H7 (cell line): ENCODE measurements around the gene RSKR. TPM values are rescaled to one million over a fixed set of nuclear protein-coding genes. Genes with fewer than 3 reads are reported as not detected.
"Not testable (repeated sequence)": the region's sequence is repeated elsewhere in the genome, so short reads cannot be mapped to it uniquely, and the experiment has no call there.

Experiments
- DNase-seq: peaks from one replicate; pipeline ENCODE4 v3.0.0; 2012
- H3K27me3 ChIP-seq: 2 replicates; pipeline ENCODE4 v1.6.0; 2011; ENCODE audit warnings: mild to moderate bottlenecking, low read length; ENCODE audit not compliant: control insufficient read depth, insufficient read depth
- H3K36me3 ChIP-seq: replicated peaks from 2 replicates; pipeline ENCODE4 v1.5.1; 2011; ENCODE audit warnings: low read length; ENCODE audit not compliant: control insufficient read depth, insufficient read depth
- H3K4me3 ChIP-seq: 2 replicates; pipeline ENCODE4 v1.5.1; 2011; ENCODE audit warnings: low read depth, mild to moderate bottlenecking, control low read depth, low read length, moderate library complexity; ENCODE audit not compliant: insufficient read depth
- total RNA-seq: library from RNA; depleted of rRNA; stranded (reverse); fragments of >200 nt; shearing (Covaris generic); gene quantifications from 2 replicates; pipeline ENCODE4 v1.2.3, GENCODE V29; 2014; rRNA removed

RSKR gene
- total RNA-seq, result 12.2 and 14.7 TPM in 2 replicates

GRCh38 chr17:28613931-28614381 lies at the start of gene RSKR:
RSKR (minus strand) TSS chr17:28614185; CDS start chr17:28614161, 24 bp downstream.
- no peak for DNase-seq
- H3K4me3 ChIP-seq, result no peak within 1 kb of the TSS
- H3K36me3 ChIP-seq, result peaks cover 59% of the 10 kb centered on the region

GRCh38 chr17:28663723-28664122 lies 49.7 kb upstream of the RSKR start:
- no peak for DNase-seq
- Histone ChIP-seq H3K27me3 (no peaks in the 10 kb centered on the region), H3K36me3 (no peaks in the 10 kb centered on the region; the same call in 1 of the 2 replicates), H3K4me3 (no peak overlapping the region)

More at GRCh38 chr17:28613931-28614381, at the start of gene RSKR:
- H3K27me3 ChIP-seq, result no peaks in the 10 kb centered on the region

- no peak for DNase-seq
- no peaks in the 10 kb centered on the region for H3K27me3 ChIP-seq
- H3K36me3 ChIP-seq, result peaks cover 2% of the 10 kb centered on the region
- peak overlapping the region; percentile 91 for H3K4me3 ChIP-seq
Measured at GRCh38 chr17:28662527-28662829, 48.5 kb upstream of the RSKR start.

- Histone ChIP-seq H3K36me3 (peaks cover 2% of the 10 kb centered on the region), H3K27me3 (no peaks in the 10 kb centered on the region), H3K4me3 (peak within 1 kb of the TSS; percentile 91)
- peak; percentile 95 for DNase-seq
Measured at GRCh38 chr17:28661635-28662526, 47.9 kb upstream of the RSKR start, which contains the start of the genes SDF2 and SUPT6H. SDF2 (minus strand) TSS chr17:28661906; CDS start chr17:28661876, 30 bp downstream. SUPT6H (plus strand) TSS chr17:28662205; CDS start chr17:28673402, 11,197 bp downstream.

- DNase-seq, result not testable (repeated sequence)
Measured at GRCh38 chr17:28659497-28659881, 45.5 kb upstream of the RSKR start.

GRCh38 chr17:28658766-28659496 lies 44.9 kb upstream of the RSKR start:
- not testable (repeated sequence) for H3K27me3 ChIP-seq, H3K4me3 ChIP-seq, H3K36me3 ChIP-seq, DNase-seq

More at GRCh38 chr17:28659497-28659881, 45.5 kb upstream of the RSKR start:
- not testable (repeated sequence) for H3K36me3 ChIP-seq, H3K27me3 ChIP-seq, H3K4me3 ChIP-seq

GRCh38 chr17:28658342-28658741 lies 44.4 kb upstream of the RSKR start:
- not testable (repeated sequence) for DNase-seq, H3K4me3 ChIP-seq, H3K36me3 ChIP-seq

GRCh38 chr17:28657756-28658155 lies 43.8 kb upstream of the RSKR start:
- H3K4me3 ChIP-seq, result no peak overlapping the region
- H3K27me3 ChIP-seq, result no peaks in the 10 kb centered on the region
- DNase-seq, result no peak
- H3K36me3 ChIP-seq, result peaks cover 2% of the 10 kb centered on the region

More at GRCh38 chr17:28658342-28658741, 44.4 kb upstream of the RSKR start:
- not testable (repeated sequence) for H3K27me3 ChIP-seq

- no peak overlapping the region for H3K4me3 ChIP-seq
- H3K27me3 ChIP-seq, result no peaks in the 10 kb centered on the region
- DNase-seq, result no peak
- H3K36me3 ChIP-seq, result peaks cover 3% of the 10 kb centered on the region
Measured at GRCh38 chr17:28655160-28655559, 41.2 kb upstream of the RSKR start.

GRCh38 chr17:28648698-28649097 lies 34.7 kb upstream of the RSKR start:
- Histone ChIP-seq H3K4me3 (no peak overlapping the region), H3K36me3 (peaks cover 5% of the 10 kb centered on the region), H3K27me3 (no peaks in the 10 kb centered on the region)
- DNase-seq, result no peak

- Histone ChIP-seq H3K27me3 (no peaks in the 10 kb centered on the region), H3K4me3 (no peak overlapping the region), H3K36me3 (peaks cover 23% of the 10 kb centered on the region)
- no peak for DNase-seq
Measured at GRCh38 chr17:28646039-28646754, 32.2 kb upstream of the RSKR start.

GRCh38 chr17:28645576-28645939 lies 31.6 kb upstream of the RSKR start:
- H3K36me3 ChIP-seq, result peaks cover 27% of the 10 kb centered on the region
- no peak for DNase-seq
- H3K27me3 ChIP-seq, result no peaks in the 10 kb centered on the region
- H3K4me3 ChIP-seq, result peak overlapping the region; percentile 80

- H3K4me3 ChIP-seq, result peak within 1 kb of the TSS; percentile 92
- H3K36me3 ChIP-seq, result peaks cover 30% of the 10 kb centered on the region
- peak; percentile 99 for DNase-seq
- H3K27me3 ChIP-seq, result no peaks in the 10 kb centered on the region
Measured at GRCh38 chr17:28644787-28645575, 31.0 kb upstream of the RSKR start, which contains the start of gene BLTP2. BLTP2 (minus strand) TSS chr17:28645158; CDS start chr17:28645056, 102 bp downstream.
